Sigmoid colon (tissue), 7 donors: ENCODE results near the gene ZNF775. TPM values are rescaled to one million over a fixed set of nuclear protein-coding genes. Genes with fewer than 3 reads are reported as not detected.

Experiments used
- DNase-seq: peaks from one replicate; pipeline ENCODE4 v3.0.0-alpha.2; 2019
- H3K27ac ChIP-seq, 4 donors: fragments of 200-600 bp; sonication (generic); one replicate each; pipeline ENCODE4 v1.5.1; 2016 to 2019; ENCODE audit warnings: mild to moderate bottlenecking in 1 of 4
- H3K27me3 ChIP-seq, 3 donors: fragments of 200-600 bp; sonication (generic); one replicate each; pipeline ENCODE4 v1.5.1; 2019; ENCODE audit warnings: mild to moderate bottlenecking in 1 of 3
- H3K36me3 ChIP-seq, 4 donors: fragments of 200-600 bp; sonication (generic); one replicate each; pipeline ENCODE4 v1.5.1; 2016 to 2019
- H3K4me1 ChIP-seq, 4 donors: fragments of 200-600 bp; sonication (generic); one replicate each; pipeline ENCODE4 v1.5.1; 2017 to 2019
- H3K4me3 ChIP-seq, 4 donors: fragments of 200-600 bp; sonication (generic); one replicate each; pipeline ENCODE4 v1.5.1; 2017 to 2019; ENCODE audit warnings: mild to moderate bottlenecking in 2 of 4, moderate library complexity in 1 of 4
- H3K9me3 ChIP-seq, 4 donors: fragments of 200-600 bp in 3 of 4; sonication (generic) in 3 of 4; one replicate each; pipeline versions ENCODE4 v1.5.1 to v1.6.1; 2013 to 2019
- EP300 ChIP-seq, 4 donors: sonication (generic); formaldehyde crosslinking; IDR thresholded peaks; one replicate each; pipeline ENCODE4 v1.6.1; 2017; ENCODE audit warnings: antibody characterized with exemption in 4 of 4
- POLR2A ChIP-seq, 2 donors: fragments of 450-650 bp; IDR thresholded peaks; one replicate each; pipeline ENCODE4 v1.6.1; 2016; ENCODE audit warnings: antibody characterized with exemption in 2 of 2, mild to moderate bottlenecking in 2 of 2, moderate library complexity in 2 of 2
- POLR2AphosphoS5 ChIP-seq, 4 donors: sonication (generic); formaldehyde crosslinking; IDR thresholded peaks; one replicate each; pipeline ENCODE4 v1.6.1; 2017; ENCODE audit warnings: antibody characterized with exemption in 4 of 4
- WGBS, 2 donors: extraction: QIAGEN DNeasy Blood & Tissue Kit; methylation state at CpG; one replicate each; pipeline ENCODE4 v1.1.7; 2013; 5-methylcytosine and 5-hydroxymethylcytosine counted together
- intact Hi-C: fragments of 100-400 bp; cut with DNase I; formaldehyde crosslinking; loops from one replicate; pipeline ENCODE4 v1.15.1; 2023
- polyA plus RNA-seq, 3 donors: library from polyadenylated mRNA; stranded (reverse); fragments of 200-250 nt; gene quantifications; one replicate each; pipeline ENCODE4 v1.2.3, GENCODE V29; 2013
- total RNA-seq, 4 donors: library from RNA; depleted of rRNA; stranded (reverse); fragments of >200 nt; gene quantifications; one replicate each; pipeline ENCODE4 v1.1.0, GENCODE V29; 2016
- TF ChIP-seq, protein P1 (sequence below), 4 experiments: fragments of 450-650 bp in 3 of 4; fragments of 200-600 bp in 1 of 4; IDR thresholded peaks; one replicate each; pipeline ENCODE4 v1.5.1; 2016 to 2019; ENCODE audit warnings: antibody characterized with exemption in 4 of 4, mild to moderate bottlenecking in 3 of 4, moderate library complexity in 2 of 4
- donor health status: healthy with polysubstance abuse.
- donor health status: Bipolar disorder and iron deficiency.
- donor health status: healthy.

ZNF775 gene
- total and polyA plus RNA-seq, 7 donors, result 3.0 to 10.7 (median 6.1) TPM

DNA sequence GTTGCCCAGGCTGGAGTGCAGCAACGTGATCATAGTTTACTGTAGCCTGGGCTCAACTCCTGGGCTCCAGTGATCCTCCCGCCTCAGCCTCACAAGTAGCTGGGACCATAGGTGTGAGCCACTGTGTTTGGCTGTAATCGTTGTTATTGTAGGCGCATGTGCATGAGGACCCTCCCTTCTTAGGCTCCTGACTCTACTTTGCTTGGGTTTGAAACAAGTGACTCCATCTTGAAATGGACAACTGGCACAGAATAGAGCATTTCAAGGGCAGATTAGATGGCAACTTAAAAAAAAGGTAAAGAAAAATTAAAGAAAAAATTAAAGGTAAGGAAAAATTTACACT lies 55.9 kb downstream of the ZNF775 start:
- TF ChIP-seq EP300 (IDR thresholded peaks at IDR 0.05) (no peak), POLR2A (IDR thresholded peaks at IDR 0.05) (no peak), POLR2AphosphoS5 (IDR thresholded peaks at IDR 0.05) (no peak)
- TF ChIP-seq, protein P1, sequence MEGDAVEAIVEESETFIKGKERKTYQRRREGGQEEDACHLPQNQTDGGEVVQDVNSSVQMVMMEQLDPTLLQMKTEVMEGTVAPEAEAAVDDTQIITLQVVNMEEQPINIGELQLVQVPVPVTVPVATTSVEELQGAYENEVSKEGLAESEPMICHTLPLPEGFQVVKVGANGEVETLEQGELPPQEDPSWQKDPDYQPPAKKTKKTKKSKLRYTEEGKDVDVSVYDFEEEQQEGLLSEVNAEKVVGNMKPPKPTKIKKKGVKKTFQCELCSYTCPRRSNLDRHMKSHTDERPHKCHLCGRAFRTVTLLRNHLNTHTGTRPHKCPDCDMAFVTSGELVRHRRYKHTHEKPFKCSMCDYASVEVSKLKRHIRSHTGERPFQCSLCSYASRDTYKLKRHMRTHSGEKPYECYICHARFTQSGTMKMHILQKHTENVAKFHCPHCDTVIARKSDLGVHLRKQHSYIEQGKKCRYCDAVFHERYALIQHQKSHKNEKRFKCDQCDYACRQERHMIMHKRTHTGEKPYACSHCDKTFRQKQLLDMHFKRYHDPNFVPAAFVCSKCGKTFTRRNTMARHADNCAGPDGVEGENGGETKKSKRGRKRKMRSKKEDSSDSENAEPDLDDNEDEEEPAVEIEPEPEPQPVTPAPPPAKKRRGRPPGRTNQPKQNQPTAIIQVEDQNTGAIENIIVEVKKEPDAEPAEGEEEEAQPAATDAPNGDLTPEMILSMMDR (IDR thresholded peaks at IDR 0.05), result no peak
- Histone ChIP-seq H3K4me1 (peaks cover 0 to 10% (median 4%) of the 10 kb centered on the region in 4 donors), H3K36me3 (no peaks in the 10 kb centered on the region), H3K4me3 (no peak overlapping the region), H3K27ac (no peak overlapping the region), H3K9me3 (no peaks in the 10 kb centered on the region), H3K27me3 (no peaks in the 10 kb centered on the region)
- WGBS, 2 donors, result 75 to 79% methylated on average over 4 of the region's 4 CpGs
- intact Hi-C loops, result no loop called here
- no peak for DNase-seq

DNA sequence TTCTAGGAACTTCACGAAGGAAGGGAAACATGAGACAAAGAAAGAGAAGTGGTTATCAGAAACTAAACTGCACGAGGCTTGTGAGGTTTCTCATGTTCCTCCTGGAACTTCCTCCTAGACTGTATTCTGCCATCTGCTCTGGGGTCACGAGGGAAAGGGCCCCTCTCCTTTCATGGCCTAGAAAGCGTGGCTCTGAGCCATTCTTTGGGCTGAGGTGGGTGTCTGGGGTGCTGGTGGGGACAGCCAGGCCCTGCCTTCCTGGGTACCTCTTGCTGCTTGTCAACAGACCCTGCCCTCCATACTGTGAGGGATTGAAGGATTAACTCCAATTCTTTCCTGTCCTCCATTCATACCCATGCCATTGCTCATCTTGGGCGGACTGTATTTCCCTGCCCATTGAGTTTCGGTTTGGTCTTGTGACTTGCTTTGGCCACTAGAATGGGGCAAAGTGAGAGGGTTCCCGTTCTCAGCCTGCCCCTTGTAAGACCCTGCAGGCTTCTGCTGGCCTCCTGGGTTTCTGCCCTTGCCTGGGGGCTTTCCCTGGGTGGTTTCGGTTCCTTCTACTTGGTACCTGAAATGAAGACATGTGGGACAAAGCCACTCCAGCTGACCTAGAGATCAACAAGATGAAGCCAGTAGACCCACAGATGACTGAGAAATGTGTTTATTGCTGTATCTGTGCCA lies 56.4 kb downstream of the ZNF775 start:
- Histone ChIP-seq H3K27me3 (no peaks in the 10 kb centered on the region), H3K4me1 (peaks cover 0 to 4% (median 2%) of the 10 kb centered on the region in 4 donors), H3K4me3 (no peak overlapping the region), H3K27ac (no peak overlapping the region), H3K36me3 (no peaks in the 10 kb centered on the region), H3K9me3 (no peaks in the 10 kb centered on the region)
- no peak for DNase-seq
- WGBS, 2 donors, result 60 to 77% methylated on average over 8 of the region's 8 CpGs
- intact Hi-C loops, result no loop called here
- no peak for TF ChIP-seq EP300 (IDR thresholded peaks at IDR 0.05)
- TF ChIP-seq, protein P1 (IDR thresholded peaks at IDR 0.05), result no peak
- TF ChIP-seq POLR2AphosphoS5 (IDR thresholded peaks at IDR 0.05), result no peak
- TF ChIP-seq POLR2A (IDR thresholded peaks at IDR 0.05), result no peak

DNA sequence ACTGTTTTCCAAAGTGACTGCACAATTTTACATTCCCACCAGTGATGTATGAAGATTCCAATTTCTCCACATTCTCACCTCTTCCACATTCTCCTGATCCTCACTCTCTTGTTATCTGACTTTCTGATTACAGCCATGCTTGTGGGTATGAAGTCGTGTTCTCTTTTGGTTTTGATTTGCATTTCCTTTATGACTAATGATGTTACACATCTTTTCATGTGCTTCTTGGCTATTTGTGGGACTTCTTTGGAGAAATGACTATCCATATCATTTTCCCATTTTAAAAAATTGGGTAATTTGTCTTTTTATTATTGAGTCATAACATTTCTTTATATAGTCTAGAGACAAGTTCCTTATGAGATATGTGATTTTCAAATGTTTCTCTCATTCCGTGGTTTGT lies 60.8 kb downstream of the ZNF775 start:
- no peaks in the 10 kb centered on the region for H3K4me1 ChIP-seq
- DNase-seq, result no peak
- H3K27ac ChIP-seq, result no peak overlapping the region
- H3K36me3 ChIP-seq, result no peaks in the 10 kb centered on the region
- TF ChIP-seq POLR2AphosphoS5 (IDR thresholded peaks at IDR 0.05) (no peak), EP300 (IDR thresholded peaks at IDR 0.05) (no peak), POLR2A (IDR thresholded peaks at IDR 0.05) (no peak)
- TF ChIP-seq, protein P1 (IDR thresholded peaks at IDR 0.05), result no peak
- 59 to 67% methylated on average over 2 of the region's 2 CpGs for WGBS, 2 donors
- peaks cover 0 to 8% (median 1%) of the 10 kb centered on the region in 4 donors for H3K9me3 ChIP-seq
- no peaks in the 10 kb centered on the region for H3K27me3 ChIP-seq
- H3K4me3 ChIP-seq, result no peak overlapping the region
- intact Hi-C loops, result no loop called here

DNA sequence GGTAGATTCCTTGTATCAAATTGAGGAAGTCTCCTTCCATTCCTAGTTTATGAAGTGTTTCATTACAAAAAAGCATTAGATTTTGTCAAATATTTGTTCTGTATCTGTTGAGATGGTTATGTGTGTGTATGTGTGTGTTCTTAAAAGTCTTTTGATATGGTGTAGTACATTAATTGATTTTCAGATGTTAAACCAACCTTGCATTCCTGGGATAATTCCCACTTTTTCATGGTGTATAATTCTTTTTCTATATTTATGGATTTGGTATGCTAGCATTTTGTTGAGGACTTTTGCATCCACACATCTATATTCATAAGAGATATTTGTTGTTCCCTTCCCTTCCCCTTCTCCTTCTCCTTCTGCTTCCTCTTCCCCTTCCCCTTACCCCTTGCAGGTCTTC lies 62.4 kb downstream of the ZNF775 start:
- peaks cover 0 to 4% (median under 1%) of the 10 kb centered on the region in 4 donors for H3K4me1 ChIP-seq
- no peak overlapping the region for H3K27ac ChIP-seq
- no peaks in the 10 kb centered on the region for H3K27me3 ChIP-seq
- no peak for DNase-seq
- TF ChIP-seq POLR2AphosphoS5 (IDR thresholded peaks at IDR 0.05) (no peak), EP300 (IDR thresholded peaks at IDR 0.05) (no peak), POLR2A (IDR thresholded peaks at IDR 0.05) (no peak)
- TF ChIP-seq, protein P1 (IDR thresholded peaks at IDR 0.05), result no peak
- intact Hi-C loops, result no loop called here
- no peaks in the 10 kb centered on the region for H3K36me3 ChIP-seq
- no peak overlapping the region for H3K4me3 ChIP-seq
- H3K9me3 ChIP-seq, result peaks cover 0 to 8% (median 1%) of the 10 kb centered on the region in 4 donors

DNA sequence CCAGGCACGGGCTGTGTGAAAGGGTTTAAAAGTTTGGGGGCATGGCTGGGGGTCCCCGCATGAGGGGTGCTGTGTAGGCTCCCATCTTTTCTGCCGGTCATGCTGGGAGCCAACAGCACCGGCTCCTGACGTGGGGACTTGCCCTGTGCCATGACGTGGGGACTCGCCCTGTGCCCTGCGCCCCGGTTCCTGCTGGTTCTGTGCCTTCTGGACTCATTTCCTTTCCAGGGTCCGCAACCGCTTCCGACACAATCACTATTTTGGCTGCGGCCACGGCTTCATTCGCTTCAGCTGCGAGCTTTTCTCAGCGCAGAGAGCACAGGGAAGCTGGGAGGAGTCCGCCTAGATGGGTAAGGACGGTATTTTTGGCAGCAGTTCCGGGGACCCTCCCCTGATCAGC lies 63.7 kb downstream of the ZNF775 start:
- TF ChIP-seq POLR2AphosphoS5 (IDR thresholded peaks at IDR 0.05) (no peak), EP300 (IDR thresholded peaks at IDR 0.05) (no peak), POLR2A (IDR thresholded peaks at IDR 0.05) (no peak)
- TF ChIP-seq, protein P1 (IDR thresholded peaks at IDR 0.05), result no peak
- no peak overlapping the region for H3K27ac ChIP-seq
- no peak for DNase-seq
- 97 to 98% methylated on average over 20 of the region's 20 CpGs for WGBS, 2 donors
- no peak overlapping the region for H3K4me3 ChIP-seq
- no peaks in the 10 kb centered on the region for H3K27me3 ChIP-seq
- H3K4me1 ChIP-seq, result peaks cover 0 to 10% (median 1%) of the 10 kb centered on the region in 4 donors
- intact Hi-C loops, result no loop called here
- H3K9me3 ChIP-seq, result peaks cover 0 to 8% (median 1%) of the 10 kb centered on the region in 4 donors
- H3K36me3 ChIP-seq, result no peaks in the 10 kb centered on the region
